ENCODE data around the gene IGF1R. TPM values are rescaled to one million over a fixed set of nuclear protein-coding genes. Genes with fewer than 3 reads are reported as not detected.
A peak's percentile ranks its signal among the peaks of the same experiment; 100 is the strongest.

The IGF1R gene
- total RNA-seq, 2 donors from 2014 or later = 115 to 119 TPM

GRCh38 chr15:98794748-98795147, 146.4 kb downstream of the IGF1R start:
- Mint-ChIP-seq H3K36me3 (ENCODE audit: low read depth) (no peaks in the 10 kb centered on the region), H3K9me3 (no peaks in the 10 kb centered on the region), H3K4me1 (peaks cover 95% of the 10 kb centered on the region), H3K4me3 (peak overlapping the region; percentile 12), H3K27me3 (ENCODE audit: insufficient read depth) (no peaks in the 10 kb centered on the region), H3K27ac (peak overlapping the region; percentile 74)
- H3K4me3 ChIP-seq (ENCODE audit: low read length) = peak overlapping the region; percentile 21
- H3K27me3 ChIP-seq (ENCODE audit: control insufficient read depth, insufficient read depth, low read length, poor library complexity, severe bottlenecking) = no peaks in the 10 kb centered on the region
- 66 to 69% methylated on average over 3 of the region's 3 CpGs for WGBS, 2 experiments (ENCODE audit: insufficient coverage in 1 of 2, insufficient read length in 1 of 2)
- H3K9ac ChIP-seq (ENCODE audit: extremely low read depth, low read length, poor library complexity, severe bottlenecking) = no peak overlapping the region
- DNase-seq = peak; percentile 66
- peaks cover 39% of the 10 kb centered on the region for H3K4me1 ChIP-seq (ENCODE audit: control insufficient read depth, insufficient read depth, low read length)
- no peak for TF ChIP-seq CTCF (conservative IDR thresholded peaks at IDR 0.05)
- no peaks in the 10 kb centered on the region for H3K36me3 ChIP-seq (ENCODE audit: control insufficient read depth, insufficient read depth, low read length)
- no peak overlapping the region for H3K27ac ChIP-seq (ENCODE audit: low read depth, low read length)
- H3K9me3 ChIP-seq (ENCODE audit: control insufficient read depth, low read length) = no peaks in the 10 kb centered on the region

- no peaks in the 10 kb centered on the region for H3K27me3 Mint-ChIP-seq (ENCODE audit: insufficient read depth)
- TF ChIP-seq CTCF (conservative IDR thresholded peaks at IDR 0.05) = no peak
- 79 to 84% methylated on average over 5 to 10 of the region's 10 CpGs for WGBS, 2 experiments (ENCODE audit: insufficient coverage in 1 of 2, insufficient read length in 1 of 2)
- no peak overlapping the region for H3K4me3 ChIP-seq (ENCODE audit: low read length)
- H3K27ac ChIP-seq (ENCODE audit: low read depth, low read length) = no peak overlapping the region
- H3K9me3 Mint-ChIP-seq = no peaks in the 10 kb centered on the region
- peaks cover 38% of the 10 kb centered on the region for H3K4me1 ChIP-seq (ENCODE audit: control insufficient read depth, insufficient read depth, low read length)
- peaks cover 94% of the 10 kb centered on the region for H3K4me1 Mint-ChIP-seq
- no peak overlapping the region for H3K4me3 Mint-ChIP-seq
- H3K9me3 ChIP-seq (ENCODE audit: control insufficient read depth, low read length) = no peaks in the 10 kb centered on the region
- no peak for DNase-seq
- H3K27me3 ChIP-seq (ENCODE audit: control insufficient read depth, insufficient read depth, low read length, poor library complexity, severe bottlenecking) = no peaks in the 10 kb centered on the region
- no peaks in the 10 kb centered on the region for H3K36me3 ChIP-seq (ENCODE audit: control insufficient read depth, insufficient read depth, low read length)
- peak overlapping the region; percentile 8 for H3K27ac Mint-ChIP-seq
- H3K36me3 Mint-ChIP-seq (ENCODE audit: low read depth) = no peaks in the 10 kb centered on the region
- no peak overlapping the region for H3K9ac ChIP-seq (ENCODE audit: extremely low read depth, low read length, poor library complexity, severe bottlenecking)
These were observed 147.6 kb downstream of the IGF1R start for GRCh38 chr15:98795980-98796379.

GRCh38 chr15:98796685-98797357, 148.5 kb downstream of the IGF1R start:
- no peak overlapping the region for H3K27ac Mint-ChIP-seq
- Histone ChIP-seq H3K4me3 (ENCODE audit: low read length) (no peak overlapping the region), H3K9me3 (ENCODE audit: control insufficient read depth, low read length) (no peaks in the 10 kb centered on the region), H3K4me1 (ENCODE audit: control insufficient read depth, insufficient read depth, low read length) (peaks cover 42% of the 10 kb centered on the region), H3K9ac (ENCODE audit: extremely low read depth, low read length, poor library complexity, severe bottlenecking) (no peak overlapping the region), H3K36me3 (ENCODE audit: control insufficient read depth, insufficient read depth, low read length) (no peaks in the 10 kb centered on the region), H3K27me3 (ENCODE audit: control insufficient read depth, insufficient read depth, low read length, poor library complexity, severe bottlenecking) (no peaks in the 10 kb centered on the region), H3K27ac (ENCODE audit: low read depth, low read length) (no peak overlapping the region)
- peaks cover 94% of the 10 kb centered on the region for H3K4me1 Mint-ChIP-seq
- no peaks in the 10 kb centered on the region for H3K27me3 Mint-ChIP-seq (ENCODE audit: insufficient read depth)
- no peaks in the 10 kb centered on the region for H3K9me3 Mint-ChIP-seq
- TF ChIP-seq CTCF (conservative IDR thresholded peaks at IDR 0.05) = no peak
- DNase-seq = peak; percentile 44
- H3K36me3 Mint-ChIP-seq (ENCODE audit: low read depth) = no peaks in the 10 kb centered on the region
- WGBS, 2 experiments (ENCODE audit: insufficient coverage in 1 of 2, insufficient read length in 1 of 2) = 91 to 92% methylated on average over 9 to 12 of the region's 12 CpGs
- H3K4me3 Mint-ChIP-seq = no peak overlapping the region
